DOHH2 (cell line): Measurements from ENCODE around the gene RPS6KA2.

Experiments
- H3F3A ChIP-seq: fragments of 200-600 bp; sonication (generic), shearing (Covaris generic); 2 replicates; pipeline ENCODE4 v1.6.0; 2016; ENCODE audit warnings: antibody characterized with exemption, mild to moderate bottlenecking; ENCODE audit not compliant: control insufficient read depth, insufficient read depth
- H3K27ac ChIP-seq: fragments of 200-600 bp; sonication (generic); 2 replicates; pipeline ENCODE4 v1.5.1; 2014; ENCODE audit warnings: low read depth, mild to moderate bottlenecking, low read length, moderate library complexity
- H3K27me3 ChIP-seq: fragments of 200-600 bp; sonication (generic); 2 replicates; pipeline ENCODE4 v1.6.1; 2014; ENCODE audit warnings: mild to moderate bottlenecking, low read length, mixed read lengths; ENCODE audit not compliant: control insufficient read depth
- H3K36me3 ChIP-seq: fragments of 200-600 bp; sonication (generic); 2 replicates; pipeline ENCODE4 v1.6.1; 2014; ENCODE audit warnings: mild to moderate bottlenecking, low read length, moderate library complexity, mixed read lengths; ENCODE audit not compliant: control insufficient read depth
- H3K4me1 ChIP-seq: fragments of 200-600 bp; sonication (generic); 2 replicates; pipeline ENCODE4 v1.6.1; 2014; ENCODE audit warnings: mild to moderate bottlenecking, low read length, mixed read lengths; ENCODE audit not compliant: control insufficient read depth
- H3K4me2 ChIP-seq: fragments of 200-600 bp; sonication (generic); 2 replicates; pipeline ENCODE4 v1.6.0; 2014; ENCODE audit warnings: mild to moderate bottlenecking, low read length, moderate library complexity
- H3K4me3 ChIP-seq: fragments of 200-600 bp; sonication (generic); 2 replicates; pipeline ENCODE4 v1.5.1; 2014; ENCODE audit warnings: mild to moderate bottlenecking, low read length, mixed read lengths
- H3K79me2 ChIP-seq: fragments of 200-600 bp; sonication (generic); 2 replicates; pipeline ENCODE4 v1.6.1; 2014; ENCODE audit warnings: mild to moderate bottlenecking, low read length, mixed read lengths; ENCODE audit not compliant: control insufficient read depth
- H3K9me2 ChIP-seq: fragments of 200-600 bp; sonication (generic); replicated peaks from 2 replicates; pipeline ENCODE4 v1.6.1; 2014; ENCODE audit warnings: mild to moderate bottlenecking, low read length, mixed read lengths; ENCODE audit not compliant: control insufficient read depth
- H3K9me3 ChIP-seq: fragments of 200-600 bp; sonication (generic); 2 replicates; pipeline ENCODE4 v1.6.1; 2014; ENCODE audit warnings: antibody characterized with exemption, low read length, mixed read lengths; ENCODE audit not compliant: control insufficient read depth, insufficient read depth
- H4K20me1 ChIP-seq: fragments of 200-600 bp; sonication (generic); 2 replicates; pipeline ENCODE4 v1.6.0; 2014; ENCODE audit warnings: low read depth, mild to moderate bottlenecking, antibody characterized with exemption, low read length, moderate library complexity; ENCODE audit not compliant: control insufficient read depth, insufficient read depth
- CTCF ChIP-seq: fragments of 200-600 bp; sonication (generic); IDR thresholded peaks from one replicate; pipeline ENCODE4 v1.5.1; 2014; ENCODE audit warnings: antibody characterized with exemption, mild to moderate bottlenecking, low read depth, low read length; ENCODE audit not compliant: poor library complexity, severe bottlenecking
- EZH2phosphoT487 ChIP-seq: fragments of 200-600 bp; sonication (generic); IDR thresholded peaks from 2 replicates; pipeline ENCODE4 v1.6.1; 2017; ENCODE audit warnings: borderline replicate concordance, mild to moderate bottlenecking, antibody characterized with exemption, low read length, moderate library complexity, mixed read lengths

Gene RPS6KA2

GRCh38 chr6:166611631-166612030 lies 15.4 kb downstream of the RPS6KA2 start:
- no peaks in the 10 kb centered on the region for H3K36me3 ChIP-seq
- H3K4me1 ChIP-seq: no peaks in the 10 kb centered on the region
- H3K4me3 ChIP-seq: no peak overlapping the region
- no peak overlapping the region for H3K27ac ChIP-seq
- no peaks in the 10 kb centered on the region for H3K9me2 ChIP-seq
- no peaks in the 10 kb centered on the region for H3F3A ChIP-seq
- H3K9me3 ChIP-seq: no peaks in the 10 kb centered on the region
- H3K4me2 ChIP-seq: no peak overlapping the region
- H3K79me2 ChIP-seq: no peaks in the 10 kb centered on the region
- no peaks in the 10 kb centered on the region for H4K20me1 ChIP-seq
- H3K27me3 ChIP-seq: no peaks in the 10 kb centered on the region
- TF ChIP-seq EZH2phosphoT487: no peak
- TF ChIP-seq CTCF: no peak

GRCh38 chr6:166610069-166610468 lies 17.0 kb downstream of the RPS6KA2 start:
- Histone ChIP-seq H3K27me3 (no peaks in the 10 kb centered on the region), H3K9me3 (no peaks in the 10 kb centered on the region), H3K4me1 (no peaks in the 10 kb centered on the region), H3K79me2 (no peaks in the 10 kb centered on the region), H3F3A (no peaks in the 10 kb centered on the region), H4K20me1 (no peaks in the 10 kb centered on the region), H3K36me3 (no peaks in the 10 kb centered on the region), H3K9me2 (no peaks in the 10 kb centered on the region), H3K27ac (no peak overlapping the region), H3K4me2 (no peak overlapping the region), H3K4me3 (no peak overlapping the region)
- TF ChIP-seq EZH2phosphoT487 (no peak), CTCF (no peak)

GRCh38 chr6:166608774-166609173 lies 18.3 kb downstream of the RPS6KA2 start:
- H3K27ac ChIP-seq: no peak overlapping the region
- no peaks in the 10 kb centered on the region for H3K4me1 ChIP-seq
- no peak for TF ChIP-seq EZH2phosphoT487
- TF ChIP-seq CTCF: no peak
- H3K79me2 ChIP-seq: no peaks in the 10 kb centered on the region
- H4K20me1 ChIP-seq: no peaks in the 10 kb centered on the region
- H3K9me2 ChIP-seq: no peaks in the 10 kb centered on the region
- H3K27me3 ChIP-seq: no peaks in the 10 kb centered on the region
- H3K4me3 ChIP-seq: no peak overlapping the region
- no peaks in the 10 kb centered on the region for H3F3A ChIP-seq
- H3K36me3 ChIP-seq: no peaks in the 10 kb centered on the region
- H3K4me2 ChIP-seq: no peak overlapping the region
- no peaks in the 10 kb centered on the region for H3K9me3 ChIP-seq

GRCh38 chr6:166605752-166606151 lies 21.3 kb downstream of the RPS6KA2 start:
- no peaks in the 10 kb centered on the region for H3K36me3 ChIP-seq
- no peaks in the 10 kb centered on the region for H3K79me2 ChIP-seq
- no peak overlapping the region for H3K4me3 ChIP-seq
- no peaks in the 10 kb centered on the region for H4K20me1 ChIP-seq
- no peaks in the 10 kb centered on the region for H3K9me2 ChIP-seq
- H3K4me2 ChIP-seq: no peak overlapping the region
- no peaks in the 10 kb centered on the region for H3K4me1 ChIP-seq
- H3K27ac ChIP-seq: no peak overlapping the region
- no peaks in the 10 kb centered on the region for H3K9me3 ChIP-seq
- no peak for TF ChIP-seq CTCF
- TF ChIP-seq EZH2phosphoT487: no peak
- no peaks in the 10 kb centered on the region for H3F3A ChIP-seq
- H3K27me3 ChIP-seq: no peaks in the 10 kb centered on the region
